Measurements from ENCODE around the gene PADI2.

The PADI2 gene

DNA sequence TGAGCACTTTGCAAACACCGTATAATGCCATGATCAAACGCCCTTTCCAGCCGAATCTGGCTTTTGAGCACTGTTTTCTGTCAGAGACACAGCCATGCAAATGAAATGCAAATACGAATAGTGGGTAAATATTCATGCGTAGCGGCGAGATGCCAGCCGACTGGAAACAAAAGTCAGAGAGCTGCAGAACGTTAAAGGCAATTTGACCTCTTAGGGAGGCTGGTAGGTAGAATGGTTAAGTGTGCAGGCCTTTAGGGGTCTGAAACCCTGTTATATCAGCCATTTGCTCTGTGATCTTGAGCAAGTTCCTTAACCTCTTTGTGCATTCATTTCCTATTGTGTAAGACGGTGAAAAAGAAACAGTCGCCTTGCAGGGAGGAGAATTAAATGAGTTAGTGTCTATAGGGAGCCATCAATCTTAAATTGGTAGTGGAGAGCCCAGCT is 58.9 kb downstream of the PADI2 start:
- FAIRE-seq (no peak), DNase-seq (ENCODE audit: insufficient read length, low spot score) (no peak)

DNA sequence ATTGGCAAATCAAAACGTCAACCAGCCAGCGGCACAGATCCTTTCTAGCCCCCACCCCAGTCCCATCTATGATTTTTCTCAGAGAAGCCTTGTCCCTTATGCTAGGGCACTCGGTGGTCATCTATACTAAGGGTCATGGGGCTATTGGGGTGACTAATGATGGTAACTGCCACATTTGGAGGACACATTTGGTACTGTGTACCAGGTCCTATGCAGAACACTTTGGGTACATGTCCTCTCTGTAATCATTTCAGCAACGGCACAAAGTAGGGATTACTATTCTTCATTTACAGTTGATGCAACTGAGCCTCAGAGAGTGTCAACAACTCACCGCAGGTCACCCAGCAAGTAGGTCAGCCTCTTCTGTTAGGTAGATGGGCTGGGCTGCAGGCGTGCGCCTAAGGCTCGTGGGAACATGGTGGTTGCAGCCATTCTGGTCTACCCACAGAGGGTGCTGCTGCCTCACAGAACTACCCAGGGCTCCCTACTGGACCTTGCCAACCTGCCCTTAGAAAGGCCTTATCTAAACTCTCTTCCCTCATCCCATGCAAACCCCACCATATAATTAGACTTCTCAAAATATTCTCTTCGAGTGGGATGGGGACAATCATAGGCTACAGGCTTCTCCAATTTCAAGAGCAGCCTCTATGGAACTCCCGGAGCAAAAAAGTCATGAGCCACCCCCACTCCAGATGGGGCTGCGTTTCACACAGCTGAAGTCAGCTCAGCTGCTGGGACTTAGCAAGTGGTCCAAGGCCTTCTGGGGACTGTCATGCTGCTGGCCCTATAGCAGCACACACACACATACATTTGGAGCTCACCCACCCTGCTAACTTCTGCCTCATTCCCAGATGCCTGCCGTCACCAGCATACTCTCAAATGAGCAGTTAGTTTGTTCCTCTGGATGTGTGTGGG is 59.6 kb downstream of the PADI2 start:
- DNase-seq (ENCODE audit: insufficient read length, low spot score) (peak; percentile 20), FAIRE-seq (peak; percentile 77)

DNA sequence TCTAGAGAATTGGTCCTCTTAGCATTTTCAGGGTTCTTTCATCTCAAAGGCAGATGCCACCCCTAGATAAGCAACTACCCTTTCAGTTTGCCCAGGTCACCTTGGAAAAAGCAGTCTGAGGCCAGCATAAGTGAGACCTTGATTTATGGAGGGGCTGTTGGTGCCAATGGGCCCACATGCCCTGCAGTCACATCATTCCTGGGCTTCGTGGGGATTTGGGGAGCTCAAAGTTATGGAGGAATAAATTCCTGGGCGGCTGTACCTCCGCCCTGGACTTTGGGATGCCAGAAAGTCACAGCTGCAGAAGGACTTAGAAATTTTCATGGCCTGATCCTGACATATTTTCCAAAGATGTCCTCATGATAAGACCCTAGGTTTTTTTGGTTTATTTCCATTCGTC is 62.7 kb downstream of the PADI2 start:
- FAIRE-seq: no peak
- no peak for DNase-seq (ENCODE audit: insufficient read length, low spot score)

DNA sequence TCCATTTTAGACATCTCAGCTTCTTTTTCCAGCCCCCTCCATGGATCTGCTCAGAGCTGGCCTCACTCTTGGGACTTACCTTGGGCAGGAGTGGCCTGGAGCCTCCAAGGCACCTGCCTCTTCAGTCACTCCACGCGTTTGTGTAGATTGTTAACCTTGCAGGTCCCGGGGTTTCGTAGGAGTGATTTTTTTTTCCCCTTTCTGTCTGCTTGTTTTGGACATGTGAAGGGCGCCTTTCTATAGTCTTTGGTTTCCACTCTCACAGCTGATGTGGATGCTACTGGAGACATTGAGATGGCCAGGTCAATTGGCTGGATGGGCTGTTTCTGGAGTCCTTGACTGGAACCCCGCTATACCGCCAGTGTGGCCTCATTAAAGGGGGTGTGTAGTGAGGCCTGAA is 63.5 kb downstream of the PADI2 start:
- no peak for DNase-seq (ENCODE audit: insufficient read length, low spot score)
- no peak for FAIRE-seq

DNA sequence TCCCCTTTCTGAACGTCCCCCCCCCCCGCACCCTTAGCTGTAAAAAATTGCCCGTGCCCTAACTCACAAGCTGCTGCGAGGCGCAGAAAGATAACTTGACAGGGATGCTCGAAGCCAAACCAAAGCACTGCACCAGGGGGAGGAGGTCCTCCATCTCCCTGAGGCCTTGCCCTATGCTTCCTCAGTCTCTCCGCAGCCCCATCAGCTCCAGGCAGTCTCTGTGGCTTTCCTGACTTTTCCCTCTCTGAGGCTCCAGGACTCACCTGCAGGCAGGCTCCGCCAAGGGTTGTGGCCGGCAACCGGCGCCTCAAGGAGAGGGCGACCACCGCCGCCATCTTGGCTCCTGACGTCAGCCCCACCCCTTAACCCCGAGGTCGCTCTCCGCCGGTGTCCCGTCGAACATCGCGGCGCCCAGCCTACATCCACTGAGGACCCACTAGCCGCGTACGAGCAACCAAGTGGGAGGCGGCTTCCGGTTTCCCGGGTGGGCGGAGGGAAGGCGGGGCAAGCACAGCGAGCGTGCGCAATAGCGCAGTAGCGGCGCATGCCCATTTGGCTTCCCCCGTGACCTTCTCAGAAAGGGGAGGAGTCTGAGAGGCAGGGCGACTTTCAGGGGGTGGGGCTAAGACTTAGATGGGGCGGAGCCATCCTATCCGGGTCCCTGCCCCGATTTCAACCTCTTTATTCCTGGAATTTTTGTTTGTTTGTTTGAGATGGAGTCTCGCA is 65.4 kb downstream of the PADI2 start, which contains the start of gene SDHB:
Gene SDHB (minus strand): TSS at position 348 of the 726 bp plus-strand sequence. CDS start 13 bp downstream, at position 335.
- DNase-seq (ENCODE audit: insufficient read length, low spot score) (peak; percentile 94), FAIRE-seq (peak; percentile 96)

DNA sequence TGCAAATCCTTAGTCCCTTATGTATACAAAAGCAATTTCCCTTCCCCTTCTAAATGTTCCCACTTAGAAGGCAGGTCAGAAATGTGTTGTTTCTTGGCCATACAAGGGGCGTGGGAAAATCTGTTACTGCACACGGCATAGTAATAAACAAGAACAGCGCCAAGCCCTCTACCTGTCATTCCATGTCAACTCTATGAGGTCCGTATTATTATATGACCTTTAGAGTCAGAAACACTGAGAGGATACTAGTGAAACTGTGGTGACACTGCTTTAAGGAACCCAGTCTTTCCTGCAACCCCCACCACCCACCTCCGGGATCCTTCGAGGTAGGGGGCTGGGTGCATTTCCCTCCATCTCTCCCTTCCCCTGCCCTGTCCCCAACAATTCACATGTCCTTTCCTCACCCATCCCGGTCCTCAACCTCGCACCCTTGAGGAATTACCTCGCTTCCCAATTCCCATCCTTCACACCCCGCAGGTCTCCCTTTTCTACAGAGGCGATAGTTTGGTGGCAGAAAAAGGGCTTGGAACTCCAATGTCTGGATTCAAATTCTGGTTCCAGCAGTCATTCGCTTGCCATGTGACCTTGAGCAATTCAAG is 66.1 kb downstream of the PADI2 start:
- no peak for FAIRE-seq
- DNase-seq (ENCODE audit: insufficient read length, low spot score): no peak

DNA sequence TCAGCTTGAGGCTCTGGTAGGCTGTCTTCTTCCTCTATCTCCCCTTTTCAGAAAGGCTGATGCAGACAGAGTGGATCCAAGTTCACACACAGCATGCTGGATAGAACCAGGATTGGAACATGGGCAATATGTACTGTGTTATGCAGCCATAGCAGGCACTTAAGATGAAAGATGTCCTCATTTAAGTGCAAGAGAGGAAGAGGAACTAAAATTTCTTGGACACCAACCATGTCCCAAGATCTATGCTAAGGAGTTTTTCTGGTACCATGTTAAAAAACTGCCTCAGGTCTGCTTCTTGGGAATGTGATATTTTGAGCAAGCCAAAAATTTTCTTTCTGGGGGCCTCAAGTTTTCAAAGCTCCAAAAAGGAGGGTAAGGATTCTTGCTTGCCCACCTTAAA is 66.6 kb downstream of the PADI2 start:
- no peak for DNase-seq (ENCODE audit: insufficient read length, low spot score)

DNA sequence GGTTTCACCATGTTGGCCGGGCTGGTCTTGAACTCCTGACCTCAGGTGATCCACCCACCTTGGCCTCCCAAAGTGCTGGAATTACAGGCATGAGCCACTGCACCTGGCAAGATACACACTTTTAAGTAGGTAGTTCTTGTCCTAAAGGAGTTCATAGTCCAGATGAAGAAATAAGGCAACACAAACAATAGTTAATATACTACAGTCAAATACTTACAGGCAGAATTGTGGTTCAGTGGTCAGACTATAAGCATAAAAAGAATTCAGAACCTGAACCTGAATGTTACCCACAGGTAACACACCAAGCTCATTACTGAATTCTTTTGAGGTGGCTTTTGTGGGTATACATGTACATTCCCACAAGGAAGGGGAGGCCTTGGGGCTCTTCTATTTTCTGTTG is 67.2 kb downstream of the PADI2 start:
- DNase-seq (ENCODE audit: insufficient read length, low spot score): no peak
- FAIRE-seq: no peak

More for the DNA sequence above, 66.6 kb downstream of the PADI2 start:
- no peak for FAIRE-seq

DNA sequence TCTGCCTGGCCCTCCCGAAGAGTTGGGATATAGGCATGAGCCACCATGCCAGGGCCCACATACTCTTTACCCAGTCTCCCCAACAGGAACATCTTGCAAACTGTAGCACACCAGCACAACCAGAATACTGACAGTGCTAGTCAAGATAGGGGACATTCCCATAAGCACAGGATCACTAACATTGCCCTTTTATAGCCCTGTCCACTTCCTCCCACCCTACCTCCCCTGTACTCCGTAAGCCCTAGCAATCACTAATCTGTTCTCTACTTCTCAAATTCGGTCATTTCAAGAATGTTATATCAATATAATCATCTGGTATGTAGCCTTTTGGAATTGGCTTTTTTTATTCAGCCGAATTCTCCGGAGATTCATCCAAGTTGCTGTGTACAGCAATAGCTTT is 71.3 kb downstream of the PADI2 start:
- FAIRE-seq (no peak), DNase-seq (ENCODE audit: insufficient read length, low spot score) (no peak)

DNA sequence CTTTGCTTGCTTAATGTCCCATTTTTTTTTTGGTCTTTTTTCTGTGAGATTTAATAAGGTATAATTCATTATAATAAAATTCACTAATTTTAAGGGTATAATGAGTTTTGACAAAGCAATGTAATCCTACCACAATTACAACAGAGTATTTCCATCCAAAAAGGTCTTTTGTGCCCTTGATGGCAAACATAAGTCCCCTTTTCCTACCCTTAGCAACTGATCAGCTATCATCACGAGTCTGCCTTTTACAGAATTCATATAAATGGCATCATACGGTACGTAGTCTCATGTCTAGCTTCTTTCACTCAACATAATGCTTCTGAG is 73.0 kb downstream of the PADI2 start:
- FAIRE-seq (no peak), DNase-seq (ENCODE audit: insufficient read length, low spot score) (no peak)

DNA sequence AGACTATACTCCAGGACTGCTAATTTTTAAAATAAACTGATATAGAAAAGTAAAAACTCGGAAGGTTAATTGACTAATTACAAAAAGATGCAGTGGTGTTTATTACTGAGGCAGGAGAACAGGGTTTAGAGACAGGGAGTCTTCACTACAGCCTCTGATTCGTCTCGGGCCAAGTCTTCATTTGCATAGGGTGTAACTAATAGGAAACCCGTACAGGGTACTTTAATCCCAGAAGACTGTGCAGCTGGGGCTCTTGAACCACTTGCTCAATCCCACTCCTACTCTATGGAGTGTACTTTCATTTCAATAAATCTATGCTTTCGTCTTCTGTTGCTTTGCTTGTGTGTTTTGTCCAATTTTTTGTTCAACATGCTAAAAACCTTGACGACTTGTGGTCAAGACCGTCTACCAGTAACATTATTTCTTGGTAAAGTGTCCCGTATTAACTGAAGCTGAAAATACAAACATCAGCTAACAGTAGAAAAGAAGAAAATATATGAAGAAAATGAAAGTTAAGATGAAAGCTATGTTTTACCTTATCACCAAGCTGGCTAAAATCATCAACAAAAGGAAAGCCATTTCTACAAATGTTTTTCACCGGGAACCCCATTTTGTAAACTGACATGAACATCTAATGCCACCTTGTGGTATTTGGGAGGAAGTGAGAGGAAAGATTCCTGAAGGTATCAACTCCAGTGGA is 73.5 kb downstream of the PADI2 start:
- no peak for DNase-seq (ENCODE audit: insufficient read length, low spot score)
- FAIRE-seq: peak; percentile 70

DNA sequence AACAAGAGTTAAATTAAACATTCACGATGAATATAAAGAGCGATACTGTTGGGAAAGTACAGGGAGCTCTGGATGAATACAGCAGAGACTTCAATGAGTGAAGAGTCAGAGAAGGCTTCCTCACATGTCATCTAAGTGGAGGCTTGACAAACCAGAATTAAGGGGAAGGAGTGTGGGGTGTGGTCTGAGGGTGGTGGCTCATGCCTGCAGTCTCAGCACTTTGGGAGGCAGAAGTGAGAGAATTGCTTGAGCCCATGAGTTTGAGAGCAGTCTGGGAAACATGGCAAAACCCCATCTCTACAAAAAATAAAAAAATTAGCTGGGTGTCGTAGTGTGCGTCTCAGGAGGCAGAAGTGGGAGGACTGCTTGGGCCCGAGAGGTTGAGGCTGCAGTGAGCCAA is 74.1 kb downstream of the PADI2 start:
- DNase-seq (ENCODE audit: insufficient read length, low spot score) (no peak), FAIRE-seq (no peak)

DNA sequence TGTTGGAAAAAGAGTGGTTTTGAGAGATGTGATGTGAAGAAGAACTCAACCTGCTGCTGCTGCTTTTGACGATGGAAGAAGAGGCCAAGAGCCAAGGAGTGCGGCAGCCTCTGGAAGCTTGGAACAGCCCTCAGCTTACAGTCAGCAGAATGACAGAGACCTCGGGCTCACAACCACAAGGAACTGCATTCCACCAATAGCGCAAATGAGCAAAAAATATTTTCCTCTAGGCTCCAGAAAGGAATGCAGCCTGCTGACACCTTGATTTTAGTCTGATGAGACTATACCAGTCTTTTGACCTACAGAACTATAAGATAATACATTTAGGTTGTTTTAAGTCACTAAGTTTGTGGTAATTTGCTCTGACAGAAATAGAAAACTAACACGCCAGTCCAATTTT is 75.6 kb downstream of the PADI2 start:
- no peak for DNase-seq (ENCODE audit: insufficient read length, low spot score)
- no peak for FAIRE-seq

DNA sequence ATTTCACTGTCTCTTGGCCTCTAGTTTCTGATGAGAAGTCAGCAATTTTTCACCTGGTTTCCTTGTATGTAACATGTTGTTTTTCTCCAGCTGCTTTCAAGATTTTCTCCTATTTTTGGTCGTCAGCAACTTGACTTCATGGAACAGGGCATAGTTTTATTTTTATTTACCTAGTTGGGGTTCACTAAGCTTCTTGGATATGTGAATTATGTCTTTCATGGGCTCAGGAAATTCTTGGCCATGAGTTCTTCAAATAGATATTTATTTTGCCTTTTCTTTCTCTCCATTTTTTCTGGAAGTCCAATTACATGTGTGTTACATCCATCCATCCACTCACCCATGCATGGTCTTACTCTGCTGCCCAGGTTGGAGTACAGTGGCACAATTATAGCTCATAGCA is 79.1 kb downstream of the PADI2 start:
- no peak for DNase-seq (ENCODE audit: insufficient read length, low spot score)
- FAIRE-seq: no peak

DNA sequence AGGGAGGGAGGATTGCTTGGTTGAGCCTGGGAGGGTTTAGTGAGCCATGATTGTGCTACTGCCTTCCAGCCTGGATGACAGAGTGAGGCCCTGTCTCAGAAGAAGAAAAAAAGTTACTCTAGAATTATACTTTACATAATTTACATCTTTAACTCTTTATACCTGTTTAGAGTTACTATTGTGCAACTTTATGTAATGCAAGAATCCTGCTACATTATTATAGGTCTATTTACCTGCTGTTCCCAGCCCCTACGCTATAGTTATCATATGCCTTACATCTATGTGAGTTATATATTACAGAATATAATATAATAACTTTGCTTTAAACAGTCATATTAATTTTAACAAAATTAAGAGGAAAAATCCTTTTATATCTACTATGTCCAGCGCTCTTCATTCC is 79.7 kb downstream of the PADI2 start:
- no peak for DNase-seq (ENCODE audit: insufficient read length, low spot score)
- FAIRE-seq: no peak

DNA sequence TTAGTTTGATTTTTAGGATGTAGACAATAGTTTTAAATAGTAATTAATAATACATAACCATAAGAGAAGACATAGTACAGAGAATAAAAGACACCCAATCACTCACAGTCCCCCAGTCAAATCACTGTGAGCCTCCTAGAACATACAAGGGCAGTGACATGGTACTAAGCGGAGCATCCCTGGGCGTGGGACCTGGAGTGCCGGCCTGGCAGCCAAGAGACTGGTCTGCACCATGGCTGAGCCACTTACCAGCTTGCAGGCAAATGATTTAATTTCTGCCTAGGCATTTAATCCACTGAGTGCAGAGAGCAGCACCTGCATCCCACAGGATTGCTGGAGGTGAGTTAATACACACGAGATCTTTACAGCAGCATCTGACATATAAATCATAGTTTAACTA is 85.8 kb downstream of the PADI2 start:
- FAIRE-seq: no peak

DNA sequence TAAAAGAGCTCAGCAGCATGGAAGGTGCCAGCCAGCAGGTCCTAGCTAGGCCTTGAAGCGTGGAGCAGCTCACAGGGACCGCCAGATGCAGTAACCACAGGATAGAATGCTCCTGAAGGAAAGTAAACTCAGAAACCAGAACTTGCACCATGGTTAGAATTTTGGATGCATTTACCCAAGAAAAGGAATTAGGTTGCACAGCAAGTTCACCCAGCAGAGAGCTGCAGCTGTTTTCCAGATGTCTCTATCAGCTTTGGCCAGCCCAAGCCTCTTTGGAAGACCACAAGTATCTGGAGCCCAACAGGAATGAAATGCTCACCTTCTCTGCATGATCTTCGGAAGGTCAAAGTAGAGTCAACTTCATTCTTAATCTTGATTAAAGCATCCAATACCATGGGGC is 86.5 kb downstream of the PADI2 start:
- DNase-seq (ENCODE audit: insufficient read length, low spot score): no peak
- no peak for FAIRE-seq

More for the DNA sequence above, 85.8 kb downstream of the PADI2 start:
- DNase-seq (ENCODE audit: insufficient read length, low spot score): no peak

DNA sequence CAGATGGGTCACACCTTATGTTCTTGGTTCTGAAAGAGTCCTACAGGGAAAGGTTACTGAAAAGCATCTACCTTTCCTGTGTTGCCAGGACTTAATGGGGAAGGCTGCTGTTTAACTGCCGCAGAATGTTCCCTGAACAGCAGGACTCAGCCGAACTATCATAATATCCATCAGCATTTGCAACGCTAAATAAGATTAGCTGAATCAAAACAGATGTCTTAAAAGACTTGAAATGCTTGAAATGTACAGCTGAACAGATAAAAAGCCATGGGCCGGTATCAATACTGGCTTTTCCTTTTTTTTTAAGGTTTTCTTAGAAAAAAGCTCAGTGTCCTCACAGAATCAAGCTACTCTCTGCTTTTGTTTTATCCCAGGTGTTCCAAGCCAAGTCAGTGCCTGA is 87.8 kb downstream of the PADI2 start:
- no peak for DNase-seq (ENCODE audit: insufficient read length, low spot score)
- no peak for FAIRE-seq

DNA sequence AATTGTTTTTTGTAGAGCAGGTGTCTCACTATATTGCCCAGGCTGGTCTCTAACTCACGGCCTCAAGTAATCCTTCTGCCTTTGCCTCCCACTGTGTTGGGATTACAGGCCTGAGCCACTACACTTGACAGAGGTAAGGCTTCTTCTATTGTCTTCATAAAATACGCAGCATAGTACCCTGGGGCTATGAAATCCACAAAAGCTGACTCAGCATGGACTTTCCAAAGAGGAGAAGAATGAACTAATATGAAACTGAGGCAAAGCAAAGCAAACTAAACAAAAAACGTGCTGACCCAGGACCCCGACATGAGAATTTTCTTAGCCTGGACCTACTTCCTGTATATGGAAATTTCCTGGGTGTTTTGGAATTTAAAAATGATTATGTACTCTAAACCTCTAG is 89.0 kb downstream of the PADI2 start:
- FAIRE-seq (no peak), DNase-seq (ENCODE audit: insufficient read length, low spot score) (no peak)

DNA sequence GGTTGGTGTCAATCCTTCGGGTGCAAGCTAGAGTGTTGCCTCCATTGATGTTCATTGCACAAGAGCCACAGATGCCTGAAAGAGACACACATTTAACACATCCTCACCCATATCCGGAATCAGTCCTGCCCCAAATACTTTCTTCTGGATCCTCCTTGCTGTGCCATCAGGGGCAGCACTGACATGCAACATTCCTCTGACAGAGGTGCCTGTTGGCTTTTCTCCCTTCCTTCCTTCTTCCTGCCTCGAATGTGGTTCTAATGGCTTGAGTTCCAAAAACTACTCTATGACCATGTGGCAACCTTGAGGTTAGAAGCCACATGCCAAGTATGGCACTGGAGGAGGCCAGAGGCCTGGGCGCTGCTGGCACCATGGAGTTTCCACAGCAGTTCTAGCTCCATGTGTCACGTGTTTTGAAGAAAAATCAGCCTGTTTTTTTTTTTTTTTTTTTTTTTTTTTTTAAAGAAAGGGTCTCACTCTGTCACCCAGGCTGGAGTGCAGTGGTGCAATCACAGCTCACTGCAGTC is 90.5 kb downstream of the PADI2 start:
- DNase-seq (ENCODE audit: insufficient read length, low spot score) (no peak), FAIRE-seq (no peak)

DNA sequence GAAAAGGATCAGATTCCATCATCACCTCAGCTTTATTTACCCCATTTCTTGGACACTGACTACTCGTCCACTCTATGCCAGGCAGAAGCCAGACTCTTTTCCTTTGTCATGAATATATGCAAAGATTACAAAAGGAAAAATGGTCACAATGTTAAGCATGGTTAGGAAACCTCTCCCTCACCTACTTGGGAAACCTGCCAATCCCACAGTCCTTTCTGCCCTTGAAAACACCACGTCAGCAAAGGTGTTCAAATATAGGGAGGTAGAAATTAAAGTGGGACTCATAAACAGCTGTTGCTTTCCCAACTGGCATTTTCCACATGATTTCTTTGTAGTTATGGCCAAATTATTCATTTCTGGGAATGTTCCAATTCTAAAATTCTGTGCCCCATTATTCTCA is 91.4 kb downstream of the PADI2 start:
- FAIRE-seq (no peak), DNase-seq (ENCODE audit: insufficient read length, low spot score) (no peak)
